AG04449 (cell line): Measurements from ENCODE around the gene ITGB3.

Source experiments
- CTCF ChIA-PET: fragments of 350-600 bp; formaldehyde crosslinking; extraction: SDS; loops from one replicate; lab custom pipeline; 2021; ENCODE audit warnings: antibody characterized with exemption; lab: Yijun Ruan, JAX
- POLR2A ChIA-PET: fragments of 400-600, 350-600 bp; formaldehyde crosslinking; extraction: SDS; loops from one replicate; lab custom pipeline; 2020; ENCODE audit warnings: antibody characterized with exemption, inconsistent platforms; lab: Yijun Ruan, JAX
- DNase-seq: peaks from one replicate; pipeline ENCODE4 v3.0.0-alpha.2; 2010; ENCODE audit warnings: low read depth, low spot score
- H3K4me3 ChIP-seq: 2 replicates; pipeline ENCODE4 v1.5.1; 2011; ENCODE audit warnings: low read depth, mild to moderate bottlenecking, control low read depth, low read length
- TF ChIP-seq, protein P1 (sequence below): IDR thresholded peaks from one replicate; pipeline ENCODE4 v1.5.1; 2011; ENCODE audit warnings: mild to moderate bottlenecking, moderate library complexity, low read length, control low read depth, inconsistent platforms; ENCODE audit not compliant: insufficient read depth; ENCODE audit errors: missing control alignments

The ITGB3 gene

GRCh38 chr17:47324224-47325020 is 70.8 kb downstream of the ITGB3 start:
- CTCF ChIA-PET, result interaction anchor here (0.7 to 2.4 kb wide), 4 partner anchors 9 to 98 kb away, joined by 3 to 10 read pairs (median 6); no protein-coding TSS in a partner anchor
- TF ChIP-seq, protein P1, sequence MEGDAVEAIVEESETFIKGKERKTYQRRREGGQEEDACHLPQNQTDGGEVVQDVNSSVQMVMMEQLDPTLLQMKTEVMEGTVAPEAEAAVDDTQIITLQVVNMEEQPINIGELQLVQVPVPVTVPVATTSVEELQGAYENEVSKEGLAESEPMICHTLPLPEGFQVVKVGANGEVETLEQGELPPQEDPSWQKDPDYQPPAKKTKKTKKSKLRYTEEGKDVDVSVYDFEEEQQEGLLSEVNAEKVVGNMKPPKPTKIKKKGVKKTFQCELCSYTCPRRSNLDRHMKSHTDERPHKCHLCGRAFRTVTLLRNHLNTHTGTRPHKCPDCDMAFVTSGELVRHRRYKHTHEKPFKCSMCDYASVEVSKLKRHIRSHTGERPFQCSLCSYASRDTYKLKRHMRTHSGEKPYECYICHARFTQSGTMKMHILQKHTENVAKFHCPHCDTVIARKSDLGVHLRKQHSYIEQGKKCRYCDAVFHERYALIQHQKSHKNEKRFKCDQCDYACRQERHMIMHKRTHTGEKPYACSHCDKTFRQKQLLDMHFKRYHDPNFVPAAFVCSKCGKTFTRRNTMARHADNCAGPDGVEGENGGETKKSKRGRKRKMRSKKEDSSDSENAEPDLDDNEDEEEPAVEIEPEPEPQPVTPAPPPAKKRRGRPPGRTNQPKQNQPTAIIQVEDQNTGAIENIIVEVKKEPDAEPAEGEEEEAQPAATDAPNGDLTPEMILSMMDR, result no peak
- DNase-seq, result no peak

GRCh38 chr17:47325176-47325575 is 71.5 kb downstream of the ITGB3 start:
- H3K4me3 ChIP-seq, result no peak overlapping the region
- CTCF ChIA-PET, result interaction anchor here (1.0 to 2.4 kb wide), 2 partner anchors 10 to 96 kb away, joined by 3 to 10 read pairs; no protein-coding TSS in a partner anchor

More at GRCh38 chr17:47324224-47325020, 70.8 kb downstream of the ITGB3 start:
- POLR2A ChIA-PET, result interaction anchor here (1.0 to 1.5 kb wide), 2 partner anchors 9 to 30 kb away, joined by 3 to 5 read pairs; no protein-coding TSS in a partner anchor
- peak overlapping the region; percentile 71 for H3K4me3 ChIP-seq

DNA sequence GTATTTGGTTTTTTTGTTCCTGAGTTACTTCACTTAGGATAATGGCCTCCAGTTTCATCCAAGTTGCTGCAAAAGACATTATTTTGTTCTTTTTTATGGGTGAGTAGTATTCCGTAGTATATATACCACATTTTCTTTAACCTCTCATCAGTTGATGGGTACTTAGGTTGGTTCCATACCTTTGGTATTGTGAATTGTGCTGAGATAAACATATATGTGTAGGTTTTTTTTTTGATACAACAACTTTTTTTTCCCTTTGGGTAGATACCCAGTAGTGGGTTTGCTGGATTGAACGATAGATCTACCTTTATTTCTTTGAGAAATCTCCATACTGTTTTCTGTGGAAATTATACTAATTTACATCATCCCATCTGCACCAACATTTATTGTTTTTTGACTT is 76.9 kb downstream of the ITGB3 start:
- DNase-seq, result no peak
- POLR2A ChIA-PET, result no interaction called here
- H3K4me3 ChIP-seq, result no peak overlapping the region
- TF ChIP-seq, protein P1, result no peak
- CTCF ChIA-PET, result interaction anchor here (1.5 kb wide), 1 partner anchor 15 kb away, joined by 4 read pairs; no protein-coding TSS in a partner anchor

More at GRCh38 chr17:47325176-47325575, 71.5 kb downstream of the ITGB3 start:
- no peak for DNase-seq
- TF ChIP-seq, protein P1, result no peak
- POLR2A ChIA-PET, result no interaction called here

- CTCF ChIA-PET, result no interaction called here
- no peak overlapping the region for H3K4me3 ChIP-seq
- no peak for DNase-seq
- TF ChIP-seq, protein P1, result no peak
- POLR2A ChIA-PET, result no interaction called here
Observed at GRCh38 chr17:47332287-47332686, 78.7 kb downstream of the ITGB3 start.

GRCh38 chr17:47335101-47335936 is 81.7 kb downstream of the ITGB3 start:
- no peak for DNase-seq
- ChIA-PET POLR2A (no interaction called here), CTCF (interaction anchor here (1.5 kb wide), 1 partner anchor 17 kb away, joined by 3 read pairs; no protein-coding TSS in a partner anchor)

More at GRCh38 chr17:47335101-47335936, 81.7 kb downstream of the ITGB3 start:
- H3K4me3 ChIP-seq, result no peak overlapping the region
- TF ChIP-seq, protein P1, result no peak
